ENCODE measurements around the gene TAS2R1.

The TAS2R1 gene

GRCh38 chr5:9588254-9588653 lies 41.9 kb downstream of the TAS2R1 start:
- H3K36me3 ChIP-seq (ENCODE audit: insufficient read depth, low read length), result no peaks in the 10 kb centered on the region
- no peaks in the 10 kb centered on the region for H3K4me1 ChIP-seq (ENCODE audit: insufficient read depth, low read length)
- H3K9me3 ChIP-seq (ENCODE audit: control insufficient read depth, insufficient read depth, low read length), result no peaks in the 10 kb centered on the region
- no peak overlapping the region for H3K9ac ChIP-seq (ENCODE audit: low read depth, low read length)

GRCh38 chr5:9587135-9587534 lies 43.0 kb downstream of the TAS2R1 start:
- Histone ChIP-seq H3K9me3 (ENCODE audit: control insufficient read depth, insufficient read depth, low read length) (no peaks in the 10 kb centered on the region), H3K4me1 (ENCODE audit: insufficient read depth, low read length) (no peaks in the 10 kb centered on the region)

GRCh38 chr5:9582406-9582805 lies 47.7 kb downstream of the TAS2R1 start:
- no peaks in the 10 kb centered on the region for H3K4me1 ChIP-seq (ENCODE audit: insufficient read depth, low read length)
- H3K36me3 ChIP-seq (ENCODE audit: insufficient read depth, low read length), result no peaks in the 10 kb centered on the region
- H3K9me3 ChIP-seq (ENCODE audit: control insufficient read depth, insufficient read depth, low read length), result no peaks in the 10 kb centered on the region
- no peak overlapping the region for H3K9ac ChIP-seq (ENCODE audit: low read depth, low read length)

More at GRCh38 chr5:9587135-9587534, 43.0 kb downstream of the TAS2R1 start:
- no peak overlapping the region for H3K9ac ChIP-seq (ENCODE audit: low read depth, low read length)
- H3K36me3 ChIP-seq (ENCODE audit: insufficient read depth, low read length), result no peaks in the 10 kb centered on the region

All from ES-I3 (cell line).